Brain pericyte (primary cell): ENCODE data around the gene TBC1D14.
"Not testable (repeated sequence)": the region's sequence is repeated elsewhere in the genome, so short reads cannot be mapped to it uniquely, and the experiment has no call there.

ENCODE experiments used
- DNase-seq: peaks from one replicate; pipeline ENCODE4 v3.0.0-alpha.2; 2012; ENCODE audit warnings: low read depth, low spot score

Gene TBC1D14

GRCh38 chr4:7059662-7060061 is 150.0 kb downstream of the TBC1D14 start:
- DNase-seq: no peak

GRCh38 chr4:7060346-7061150 is 150.9 kb downstream of the TBC1D14 start:
- DNase-seq: no peak

- no peak for DNase-seq
Observed at GRCh38 chr4:7061815-7062214, 152.2 kb downstream of the TBC1D14 start.

- no peak for DNase-seq
Observed at GRCh38 chr4:7062816-7063215, 153.2 kb downstream of the TBC1D14 start.

DNA sequence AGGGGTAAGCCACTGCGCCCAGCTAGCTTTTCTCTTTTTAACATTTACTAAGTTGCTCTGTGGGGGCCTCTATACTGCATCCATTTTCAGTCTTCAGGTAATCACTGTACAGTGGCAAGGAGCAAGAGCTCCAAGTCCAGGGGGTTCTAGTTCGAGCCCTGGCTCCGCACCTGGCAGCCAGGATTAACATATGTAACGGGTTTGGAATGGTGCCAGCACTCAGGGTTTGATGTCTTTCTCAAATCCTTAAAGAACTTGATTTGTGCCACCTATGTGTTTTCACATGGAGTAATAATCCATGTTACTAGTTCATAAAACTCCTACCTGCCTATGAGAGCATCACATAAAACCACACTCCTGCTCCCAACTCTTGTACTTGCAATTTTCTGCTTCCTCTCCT is 153.7 kb downstream of the TBC1D14 start:
- DNase-seq: no peak

- no peak for DNase-seq
Observed at GRCh38 chr4:7066006-7066405, 156.4 kb downstream of the TBC1D14 start.

- no peak for DNase-seq
Observed at GRCh38 chr4:7066493-7066892, 156.9 kb downstream of the TBC1D14 start.

- DNase-seq: no peak
Observed at GRCh38 chr4:7067126-7067451, 157.5 kb downstream of the TBC1D14 start.

DNA sequence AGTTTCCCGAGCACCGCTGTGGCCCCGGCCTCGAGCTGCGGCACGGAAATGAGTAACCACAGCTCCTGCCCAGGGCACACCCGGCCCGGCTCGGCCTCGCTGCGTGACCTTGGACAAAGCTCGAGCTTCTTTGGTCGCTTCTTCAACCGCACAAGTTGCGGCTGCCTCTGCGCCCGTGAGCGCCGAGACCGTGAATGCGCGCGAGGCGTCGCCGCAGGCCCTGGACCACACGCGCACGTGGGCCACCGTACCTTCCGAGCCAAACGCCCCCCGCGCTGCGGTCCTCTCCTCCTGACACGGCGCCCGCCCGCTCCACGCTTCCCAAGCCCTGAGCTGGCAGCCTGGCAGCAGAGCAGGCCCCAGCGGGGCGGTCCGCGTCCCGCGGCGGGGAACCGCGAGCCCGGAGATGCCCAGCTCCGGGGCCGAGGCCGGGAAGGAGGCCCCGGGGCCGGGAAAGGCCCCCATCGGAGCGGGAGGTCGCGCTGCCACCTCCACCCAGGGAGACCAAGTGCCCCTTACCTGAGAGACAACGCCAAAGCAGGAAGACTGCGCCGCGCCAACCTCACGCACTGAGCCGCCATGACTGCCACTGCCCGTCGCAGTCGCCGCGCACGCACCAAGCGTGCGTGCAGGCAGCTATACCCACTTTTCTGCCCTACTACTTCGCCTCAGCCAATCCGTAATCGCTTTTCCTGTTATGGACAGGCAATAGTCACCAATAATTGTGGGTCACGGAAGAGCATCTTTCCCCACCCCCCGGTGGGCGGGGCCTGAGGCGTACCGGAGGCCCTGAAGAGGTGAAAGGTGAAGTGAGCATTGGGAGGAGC is 158.0 kb downstream of the TBC1D14 start, which contains the start of gene GRPEL1:
TSS of gene GRPEL1 (minus strand) at position 613 of the 827 bp plus-strand sequence. CDS start at position 581, 32 bp downstream.
- peak; percentile 97 for DNase-seq

- DNase-seq: no peak
Observed at GRCh38 chr4:7068279-7068842, 158.7 kb downstream of the TBC1D14 start.

- no peak for DNase-seq
Observed at GRCh38 chr4:7068883-7069282, 159.3 kb downstream of the TBC1D14 start.

- no peak for DNase-seq
Observed at GRCh38 chr4:7070729-7071511, 161.3 kb downstream of the TBC1D14 start.

DNA sequence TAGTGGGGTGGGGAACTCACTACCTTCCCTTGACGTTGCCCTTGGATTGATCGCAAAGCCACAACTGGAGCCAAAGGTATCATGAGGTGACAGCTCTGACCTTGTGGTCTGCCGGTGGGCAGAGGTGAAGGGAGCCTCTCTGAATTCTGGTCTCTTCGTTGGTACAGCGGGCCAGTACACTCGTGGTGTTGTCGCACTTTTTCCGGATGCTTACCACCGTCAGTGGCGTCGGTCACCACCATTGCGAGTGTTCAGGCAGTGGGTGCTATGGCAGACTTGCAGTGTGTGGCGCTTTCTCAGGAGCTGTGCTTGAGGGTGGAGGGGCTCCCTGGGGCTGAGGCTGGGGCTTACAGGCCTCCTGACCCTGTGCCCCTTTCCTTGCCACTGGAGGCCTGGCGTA is 163.4 kb downstream of the TBC1D14 start:
- no peak for DNase-seq

DNA sequence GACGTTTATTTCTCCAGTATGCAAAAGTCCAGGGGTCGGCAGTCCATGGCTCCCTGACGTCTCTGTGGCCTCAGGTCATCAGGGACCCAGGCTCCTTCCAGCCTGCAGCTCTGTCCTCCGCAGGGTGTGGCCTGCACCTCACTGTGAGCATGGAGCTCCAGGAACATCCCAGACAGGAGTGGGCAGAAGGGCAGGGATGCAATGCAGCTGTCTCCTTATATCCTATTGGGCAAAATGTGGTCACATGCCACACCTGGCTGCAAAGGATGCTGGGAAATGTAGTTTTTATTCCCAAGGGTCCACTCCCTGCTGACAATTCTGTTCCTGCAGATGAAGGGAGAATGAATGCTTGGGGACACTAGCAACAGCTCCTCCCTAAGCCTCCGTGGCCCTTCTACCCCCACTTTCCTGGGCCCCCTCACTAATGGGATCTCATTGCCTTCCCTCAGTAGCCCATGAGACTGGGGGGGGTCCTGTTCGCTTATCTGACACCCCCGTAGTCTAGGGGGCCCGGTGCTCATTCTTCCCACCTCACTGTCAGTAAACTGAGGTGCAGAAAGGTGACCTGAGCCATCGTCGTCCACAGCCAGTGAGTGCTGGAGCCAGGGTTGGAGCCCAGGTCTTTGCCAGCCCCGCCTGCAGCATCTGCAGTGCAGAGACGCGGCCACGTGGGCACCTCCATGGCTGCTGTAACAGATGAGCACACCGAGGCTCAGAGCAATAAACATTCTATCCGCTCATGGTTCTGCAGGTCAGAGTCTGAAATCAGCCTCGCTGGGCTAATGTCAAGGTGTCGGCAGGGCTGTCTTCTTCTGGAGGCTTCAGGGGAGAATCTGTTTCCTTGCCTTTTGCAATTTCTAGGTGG is 164.1 kb downstream of the TBC1D14 start:
- no peak for DNase-seq

GRCh38 chr4:7074426-7074825 is 164.8 kb downstream of the TBC1D14 start:
- no peak for DNase-seq

- DNase-seq: no peak
Observed at GRCh38 chr4:7075962-7076695, 166.5 kb downstream of the TBC1D14 start.

GRCh38 chr4:7076696-7077082 is 167.1 kb downstream of the TBC1D14 start:
- no peak for DNase-seq

DNA sequence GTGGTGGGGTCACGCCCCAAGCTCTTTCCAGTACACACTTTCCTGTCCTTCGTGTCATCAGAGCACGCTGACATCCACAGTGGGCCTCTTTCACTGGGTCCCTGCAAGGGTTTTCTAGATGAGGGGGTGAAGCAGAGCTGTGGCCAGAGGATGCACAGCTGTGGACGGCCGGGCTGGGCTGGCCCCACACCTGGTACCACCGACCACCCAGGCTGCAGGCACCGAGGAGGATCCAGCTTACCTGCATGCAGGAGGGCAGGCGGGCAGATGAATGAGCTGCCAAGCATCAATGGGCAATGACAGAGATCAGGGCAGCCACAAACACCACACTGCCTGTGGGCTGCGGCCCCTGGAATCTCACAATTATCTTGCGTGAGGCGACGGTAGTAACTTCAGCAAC is 167.7 kb downstream of the TBC1D14 start:
- no peak for DNase-seq

GRCh38 chr4:7078025-7078424 is 168.4 kb downstream of the TBC1D14 start:
- no peak for DNase-seq

- DNase-seq: not testable (repeated sequence)
Observed at GRCh38 chr4:7079483-7079882, 169.9 kb downstream of the TBC1D14 start.
